K562 (cell line): ENCODE measurements around the gene FAM110D. TPM values are rescaled to one million over a fixed set of nuclear protein-coding genes. Genes with fewer than 3 reads are reported as not detected.

Experiments
- BRD9 ChIP-seq: fragments of 450-650 bp; IDR thresholded peaks from 2 replicates; pipeline ENCODE4 v1.6.1; 2018; ENCODE audit warnings: low read depth; ENCODE audit not compliant: partially characterized antibody
- CREB1 ChIP-seq, 2 experiments: sonication (generic) in 1 of 2; formaldehyde crosslinking in 1 of 2; IDR thresholded peaks; 2 replicates each; pipeline versions ENCODE4 v1.6.1 to v1.8.0; 2012 to 2022; ENCODE audit warnings: inconsistent platforms in 1 of 2, mild to moderate bottlenecking in 1 of 2, missing genetic modification reagents in 1 of 2, moderate library complexity in 1 of 2
- FOXO4 ChIP-seq: fragments of 450-650 bp; formaldehyde crosslinking; IDR thresholded peaks from 2 replicates; pipeline ENCODE4 v1.4.0; 2020; ENCODE audit warnings: mild to moderate bottlenecking, moderate library complexity
- GTF2E2 ChIP-seq: fragments of 200-800 bp; sonication (Bioruptor generic); IDR thresholded peaks from 2 replicates; pipeline ENCODE4 v1.6.1; 2016; ENCODE audit warnings: missing genetic modification characterization, missing compliant biosample characterization
- KAT2B ChIP-seq: IDR thresholded peaks from one replicate; pipeline ENCODE4 v1.6.1; 2012; ENCODE audit warnings: low read depth, mild to moderate bottlenecking, control low read depth, inconsistent platforms, low read length, moderate library complexity
- KLF1 ChIP-seq: fragments of 450-650 bp; IDR thresholded peaks from 2 replicates; pipeline ENCODE4 v1.6.1; 2016; ENCODE audit warnings: missing genetic modification characterization, missing compliant biosample characterization
- KLF13 ChIP-seq: fragments of 450-650 bp; IDR thresholded peaks from 2 replicates; pipeline ENCODE4 v1.6.1; 2016; ENCODE audit warnings: missing genetic modification characterization, low read depth, mild to moderate bottlenecking, missing compliant biosample characterization, moderate library complexity, borderline replicate concordance
- PTBP1 ChIP-seq: fragments of 200-400 bp; formaldehyde crosslinking; IDR thresholded peaks from 2 replicates; pipeline ENCODE4 v1.6.1; 2017; ENCODE audit warnings: low read depth, low read length
- SOX6 ChIP-seq: fragments of 450-650 bp; IDR thresholded peaks from 2 replicates; pipeline ENCODE4 v1.6.1; 2014; ENCODE audit warnings: mild to moderate bottlenecking
- ZBTB11 ChIP-seq, 3 experiments: fragments of 200-800 bp in 1 of 3; fragments of 250-450 bp in 1 of 3; fragments of 450-650 bp in 1 of 3; sonication (Bioruptor Pico) in 1 of 3; sonication (Bioruptor generic) in 1 of 3; formaldehyde crosslinking in 1 of 3; IDR thresholded peaks; 2 replicates each; pipeline versions ENCODE4 v1.6.1 to v1.8.0; 2016 to 2022; ENCODE audit warnings: mild to moderate bottlenecking in 2 of 3, missing genetic modification characterization in 2 of 3, missing compliant biosample characterization in 1 of 3, moderate library complexity in 1 of 3
- ZNF280B ChIP-seq: fragments of 250-450 bp; sonication (Bioruptor Pico); IDR thresholded peaks from 2 replicates; pipeline ENCODE4 v1.5.1; 2021; ENCODE audit warnings: mild to moderate bottlenecking
- ZNF785 ChIP-seq: fragments of 250-450 bp; sonication (Bioruptor Pico); IDR thresholded peaks from 2 replicates; pipeline ENCODE4 v1.4.0; 2020; ENCODE audit warnings: mild to moderate bottlenecking
- polyA plus RNA-seq, 8 experiments: library from polyadenylated mRNA; depleted of rRNA in 4 of 8; stranded (reverse) in 5 of 8; unstranded in 3 of 8; fragments of >200 nt; fragmentation: Nextera tagmentation in 2 of 8; fragmentation: Illumina TruSeq in 1 of 8; extraction: Ambion mirVana in 2 of 8; extraction: Trizol in 1 of 8; gene quantifications; 2 replicates each; pipeline versions ENCODE4 v1.2.1 to v1.2.3, GENCODE V29; 2011 to 2014; ENCODE audit warnings: inconsistent platforms in 1 of 8, missing spikeins in 1 of 8
- total RNA-seq, 7 experiments: library from RNA; depleted of rRNA in 6 of 7; stranded (reverse); fragments of >200 nt in 6 of 7; fragmentation: Illumina TruSeq in 2 of 7; extraction: Trizol in 2 of 7; gene quantifications; 2 replicates each; pipeline versions ENCODE4 v1.2.1 to v1.2.3, GENCODE V29; 2011 to 2021; ENCODE audit warnings: low replicate concordance in 1 of 7
- TF ChIP-seq, protein P1 (sequence below): fragments of 250-450 bp; sonication (Bioruptor Pico); IDR thresholded peaks from 2 replicates; pipeline ENCODE4 v1.9.0; 2021; ENCODE audit warnings: mild to moderate bottlenecking
- TF ChIP-seq, protein P2 (sequence below): sonication (generic); formaldehyde crosslinking; IDR thresholded peaks from 2 replicates; pipeline ENCODE4 v1.8.1; 2023; ENCODE audit warnings: mild to moderate bottlenecking, missing genetic modification reagents
- TF ChIP-seq, protein P3 (sequence below), 3 experiments: IDR thresholded peaks in 2 of 3; conservative IDR thresholded peaks in 1 of 3; 2 replicates each; pipeline ENCODE4 v1.5.1; 2011 to 2012; ENCODE audit warnings: low read length in 3 of 3, mild to moderate bottlenecking in 3 of 3, control low read depth in 2 of 3, improper control_type of control experiment in 1 of 3, inconsistent platforms in 1 of 3, low read depth in 1 of 3, mixed read lengths in 1 of 3, moderate library complexity in 1 of 3; ENCODE audit not compliant: insufficient read depth in 2 of 3

The FAM110D gene
- total and polyA plus RNA-seq, 9 of the 15 experiments (the other 6 are each of a cell fraction or from before 2014, with no cell fraction given) = 0.04 to 1.1 (median 0.33) TPM

DNA sequence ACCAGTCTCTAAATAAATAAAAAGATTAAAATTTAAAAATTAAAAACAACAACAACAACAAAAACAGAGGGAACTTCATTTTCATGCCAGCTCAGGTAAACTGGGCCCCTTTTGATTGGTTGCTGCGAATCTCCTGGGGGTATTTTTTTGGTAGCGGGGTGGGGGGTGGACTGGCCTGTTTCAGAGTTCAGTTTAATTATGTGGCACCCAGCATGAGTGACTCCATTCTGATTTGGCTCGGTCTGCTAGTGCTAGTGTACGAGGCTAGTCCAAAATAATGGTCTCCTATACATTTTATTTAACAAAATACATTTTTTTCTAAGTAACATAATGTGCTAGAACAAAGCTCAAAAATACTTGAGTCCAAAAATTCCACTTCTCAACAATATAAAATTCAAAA is 29.1 kb upstream of the FAM110D start (continued):
- TF ChIP-seq, protein P1, sequence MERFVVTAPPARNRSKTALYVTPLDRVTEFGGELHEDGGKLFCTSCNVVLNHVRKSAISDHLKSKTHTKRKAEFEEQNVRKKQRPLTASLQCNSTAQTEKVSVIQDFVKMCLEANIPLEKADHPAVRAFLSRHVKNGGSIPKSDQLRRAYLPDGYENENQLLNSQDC (CRISPR knock-in tag) = no peak
- TF ChIP-seq GTF2E2 (no peak), KLF1 (tag) (no peak), BRD9 (no peak), SOX6 (no peak), CREB1 (IDR thresholded peaks at IDR 0.05) (no peak), CREB1 (CRISPR knock-in tag; IDR thresholded peaks at IDR 0.05) (no peak), ZNF280B (CRISPR knock-in tag) (no peak), KAT2B (no peak), FOXO4 (CRISPR knock-in tag) (no peak), ZBTB11 (CRISPR knock-in tag; IDR thresholded peaks at IDR 0.05) (peak in 1 of 3 experiments; percentile 51; a peak in 1 of 6 replicates), ZNF785 (CRISPR knock-in tag) (no peak), PTBP1 (no peak), KLF13 (no peak)
- TF ChIP-seq, protein P2, sequence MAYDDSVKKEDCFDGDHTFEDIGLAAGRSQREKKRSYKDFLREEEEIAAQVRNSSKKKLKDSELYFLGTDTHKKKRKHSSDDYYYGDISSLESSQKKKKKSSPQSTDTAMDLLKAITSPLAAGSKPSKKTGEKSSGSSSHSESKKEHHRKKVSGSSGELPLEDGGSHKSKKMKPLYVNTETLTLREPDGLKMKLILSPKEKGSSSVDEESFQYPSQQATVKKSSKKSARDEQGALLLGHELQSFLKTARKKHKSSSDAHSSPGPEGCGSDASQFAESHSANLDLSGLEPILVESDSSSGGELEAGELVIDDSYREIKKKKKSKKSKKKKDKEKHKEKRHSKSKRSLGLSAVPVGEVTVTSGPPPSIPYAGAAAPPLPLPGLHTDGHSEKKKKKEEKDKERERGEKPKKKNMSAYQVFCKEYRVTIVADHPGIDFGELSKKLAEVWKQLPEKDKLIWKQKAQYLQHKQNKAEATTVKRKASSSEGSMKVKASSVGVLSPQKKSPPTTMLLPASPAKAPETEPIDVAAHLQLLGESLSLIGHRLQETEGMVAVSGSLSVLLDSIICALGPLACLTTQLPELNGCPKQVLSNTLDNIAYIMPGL = no peak
- TF ChIP-seq, protein P3, sequence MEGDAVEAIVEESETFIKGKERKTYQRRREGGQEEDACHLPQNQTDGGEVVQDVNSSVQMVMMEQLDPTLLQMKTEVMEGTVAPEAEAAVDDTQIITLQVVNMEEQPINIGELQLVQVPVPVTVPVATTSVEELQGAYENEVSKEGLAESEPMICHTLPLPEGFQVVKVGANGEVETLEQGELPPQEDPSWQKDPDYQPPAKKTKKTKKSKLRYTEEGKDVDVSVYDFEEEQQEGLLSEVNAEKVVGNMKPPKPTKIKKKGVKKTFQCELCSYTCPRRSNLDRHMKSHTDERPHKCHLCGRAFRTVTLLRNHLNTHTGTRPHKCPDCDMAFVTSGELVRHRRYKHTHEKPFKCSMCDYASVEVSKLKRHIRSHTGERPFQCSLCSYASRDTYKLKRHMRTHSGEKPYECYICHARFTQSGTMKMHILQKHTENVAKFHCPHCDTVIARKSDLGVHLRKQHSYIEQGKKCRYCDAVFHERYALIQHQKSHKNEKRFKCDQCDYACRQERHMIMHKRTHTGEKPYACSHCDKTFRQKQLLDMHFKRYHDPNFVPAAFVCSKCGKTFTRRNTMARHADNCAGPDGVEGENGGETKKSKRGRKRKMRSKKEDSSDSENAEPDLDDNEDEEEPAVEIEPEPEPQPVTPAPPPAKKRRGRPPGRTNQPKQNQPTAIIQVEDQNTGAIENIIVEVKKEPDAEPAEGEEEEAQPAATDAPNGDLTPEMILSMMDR (IDR thresholded peaks at IDR 0.05 in 2 of 3, conservative IDR thresholded peaks at IDR 0.05 in 1 of 3; ENCODE audit: insufficient read depth in 2 of 3, low read depth in 1 of 3, low read length in 3 of 3) = no peak
